GM21786 (cell line): Measurements from ENCODE around the gene GSTM2.

ENCODE experiments used
- ATAC-seq: cut with Tn5 transposase; IDR thresholded peaks from one replicate; pipeline ENCODE4 v1.9.1; 2021; ENCODE audit not compliant: unreplicated experiment

Gene GSTM2

GRCh38 chr1:109712321-109712864 lies 44.5 kb downstream of the GSTM2 start:
- ATAC-seq: no peak

- no peak for ATAC-seq
Measured at GRCh38 chr1:109713636-109714035, 45.8 kb downstream of the GSTM2 start.

- ATAC-seq: no peak
Measured at GRCh38 chr1:109714661-109715372, 47.0 kb downstream of the GSTM2 start.

- ATAC-seq: no peak
Measured at GRCh38 chr1:109716121-109716520, 48.3 kb downstream of the GSTM2 start.

- ATAC-seq: no peak
Measured at GRCh38 chr1:109716570-109717090, 48.8 kb downstream of the GSTM2 start.

- ATAC-seq: no peak
Measured at GRCh38 chr1:109717729-109718128, 49.9 kb downstream of the GSTM2 start.

GRCh38 chr1:109718495-109718894 lies 50.6 kb downstream of the GSTM2 start:
- ATAC-seq: no peak

GRCh38 chr1:109719337-109719837 lies 51.5 kb downstream of the GSTM2 start:
- ATAC-seq: no peak

GRCh38 chr1:109721042-109721441 lies 53.2 kb downstream of the GSTM2 start:
- no peak for ATAC-seq

- ATAC-seq: no peak
Measured at GRCh38 chr1:109721971-109722370, 54.1 kb downstream of the GSTM2 start.

- ATAC-seq: no peak
Measured at GRCh38 chr1:109722908-109723691, 55.2 kb downstream of the GSTM2 start.
